Activated CD4-positive, alpha-beta T cell treated with anti-CD3 and anti-CD28 coated beads, Interleukin-10, Interleukin-2, amounts not matched to agents 100 ng/mL and 50 ng/mL, durations not matched to agents 16 hours and 8 hours (primary cell): ENCODE data around the gene RASA3.

Experiments
- DNase-seq: peaks from one replicate; pipeline ENCODE4 v3.0.0-alpha.2; 2020

RASA3 gene

DNA sequence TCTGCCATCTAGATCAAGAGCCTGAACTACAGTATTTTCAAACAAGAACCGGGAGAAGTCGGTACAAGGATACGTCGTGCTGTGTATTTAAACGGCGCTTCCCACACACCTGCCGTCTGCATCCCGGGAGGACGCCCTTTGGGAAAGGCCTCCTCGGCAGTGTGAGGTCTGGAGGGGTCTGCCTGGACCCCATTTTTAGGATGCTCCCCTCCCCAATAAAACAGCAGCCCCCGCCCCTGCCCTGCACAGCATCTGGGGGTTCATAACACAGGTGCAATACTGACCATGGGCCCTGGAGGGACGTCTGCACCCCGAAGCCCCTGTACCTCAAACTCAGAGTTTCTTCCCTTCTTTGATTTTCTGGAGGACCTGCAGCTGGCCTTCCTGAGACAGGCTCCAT is 154.4 kb downstream of the RASA3 start:
- no peak for DNase-seq

DNA sequence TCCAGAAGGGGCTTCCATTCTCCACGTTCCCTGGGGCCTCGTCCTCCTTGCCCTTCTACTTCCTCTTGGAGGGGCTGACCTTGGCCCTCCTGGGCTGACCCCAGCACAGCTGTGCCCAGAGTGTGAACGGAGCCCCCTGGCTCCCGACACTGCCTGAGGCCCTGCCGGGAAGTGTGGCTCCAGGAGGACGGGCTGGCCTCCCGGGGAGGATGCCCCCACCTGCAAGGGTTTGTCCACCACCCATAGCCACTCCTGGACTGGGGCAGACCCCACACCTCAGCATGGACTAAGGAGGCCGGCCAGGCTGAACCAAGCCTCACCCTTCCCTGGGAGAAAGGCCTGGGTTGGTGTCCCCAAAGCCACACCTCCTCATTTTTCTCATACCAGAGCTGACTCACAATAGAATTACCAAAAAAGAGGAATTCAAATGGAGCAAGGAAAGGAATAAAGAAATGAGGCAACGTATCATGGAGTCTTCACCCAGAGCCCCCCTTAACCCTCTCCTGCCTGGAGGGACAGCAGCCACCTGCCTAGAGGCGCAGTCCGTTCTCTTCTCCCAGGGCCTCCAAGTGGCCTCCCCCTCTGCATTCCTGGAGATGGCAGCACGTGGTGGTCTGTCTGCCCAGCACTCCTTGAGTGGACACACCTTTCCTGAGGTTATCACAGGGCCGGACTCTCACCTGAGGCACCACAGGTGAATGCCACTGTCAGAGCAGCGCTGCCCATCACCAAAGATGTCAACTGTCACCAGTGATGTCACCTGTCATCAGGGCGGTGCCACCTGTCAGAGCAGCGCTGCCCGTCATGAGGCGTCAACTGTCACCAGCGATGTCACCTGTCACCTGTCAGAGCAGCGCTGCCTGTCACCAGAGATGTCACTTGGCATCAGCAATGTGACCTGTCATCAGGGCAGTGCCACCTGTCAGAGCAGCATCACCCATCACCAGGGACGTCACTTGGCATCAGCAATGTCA is 155.4 kb downstream of the RASA3 start:
- DNase-seq: no peak

DNA sequence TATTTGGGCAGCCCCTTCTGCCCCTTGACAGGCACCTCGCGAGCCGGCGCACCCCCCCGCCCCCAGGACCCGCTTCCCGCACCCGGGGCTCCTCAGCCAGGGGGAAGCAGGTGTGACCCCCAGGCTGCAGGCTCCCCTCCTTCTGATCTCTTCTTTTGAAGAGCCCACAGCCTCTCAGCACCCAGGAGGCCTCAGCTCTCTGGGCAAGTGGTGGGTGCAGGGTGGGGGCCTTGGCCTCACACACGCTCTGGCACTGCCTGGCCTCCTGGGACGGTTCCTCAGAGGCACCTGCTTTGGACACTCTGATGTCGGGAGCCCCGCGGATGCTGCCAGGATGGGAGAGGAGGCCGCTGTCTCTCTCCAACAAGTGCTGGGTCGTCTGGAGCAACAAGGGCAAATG is 157.0 kb downstream of the RASA3 start:
- no peak for DNase-seq

DNA sequence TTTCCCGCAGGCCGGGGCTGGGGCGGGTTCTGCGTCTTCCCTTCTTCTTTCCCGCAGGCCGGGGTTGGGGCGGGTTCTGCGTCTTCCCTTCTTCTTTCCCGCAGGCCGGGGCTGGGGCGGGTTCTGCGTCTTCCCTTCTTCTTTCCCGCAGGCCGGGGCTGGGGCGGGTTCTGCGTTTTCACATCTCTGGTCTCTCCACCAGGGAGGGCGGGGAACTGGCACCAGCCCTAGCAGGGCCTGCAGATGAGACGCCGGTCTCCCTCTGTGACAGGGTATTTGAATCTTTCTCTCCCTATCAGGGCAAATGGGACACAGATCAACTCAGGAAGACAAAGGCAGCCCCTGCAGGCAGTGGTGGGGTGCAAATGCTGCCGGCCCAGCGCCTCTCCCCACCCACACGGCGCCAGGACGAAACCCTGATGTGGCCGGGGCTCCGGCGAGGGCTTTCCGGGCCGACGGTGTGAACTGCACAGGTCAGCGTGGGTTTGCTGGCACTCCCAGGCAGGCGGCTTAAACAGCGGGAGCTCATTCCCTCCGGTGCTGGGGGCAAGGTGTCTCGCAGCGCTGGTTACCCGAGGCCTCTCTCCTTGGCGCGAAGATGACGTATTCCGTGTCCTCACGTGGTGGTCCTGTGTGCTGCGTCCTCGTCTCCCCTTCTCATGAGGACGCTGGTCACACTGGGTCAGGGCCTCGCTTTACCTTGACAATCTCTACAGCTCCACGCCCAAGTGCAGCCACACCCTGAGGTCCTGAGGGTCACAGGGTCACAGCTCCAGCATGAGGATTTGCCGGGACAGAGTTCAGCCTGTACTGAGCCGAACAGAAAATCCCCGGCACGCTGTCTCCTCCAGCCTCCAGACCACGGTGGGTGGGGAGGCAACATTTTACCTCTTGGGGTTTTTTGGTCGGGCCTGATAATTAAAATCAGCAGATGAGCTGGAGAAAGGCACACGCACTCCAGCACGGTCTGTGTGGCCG is 157.8 kb downstream of the RASA3 start:
- DNase-seq: no peak

DNA sequence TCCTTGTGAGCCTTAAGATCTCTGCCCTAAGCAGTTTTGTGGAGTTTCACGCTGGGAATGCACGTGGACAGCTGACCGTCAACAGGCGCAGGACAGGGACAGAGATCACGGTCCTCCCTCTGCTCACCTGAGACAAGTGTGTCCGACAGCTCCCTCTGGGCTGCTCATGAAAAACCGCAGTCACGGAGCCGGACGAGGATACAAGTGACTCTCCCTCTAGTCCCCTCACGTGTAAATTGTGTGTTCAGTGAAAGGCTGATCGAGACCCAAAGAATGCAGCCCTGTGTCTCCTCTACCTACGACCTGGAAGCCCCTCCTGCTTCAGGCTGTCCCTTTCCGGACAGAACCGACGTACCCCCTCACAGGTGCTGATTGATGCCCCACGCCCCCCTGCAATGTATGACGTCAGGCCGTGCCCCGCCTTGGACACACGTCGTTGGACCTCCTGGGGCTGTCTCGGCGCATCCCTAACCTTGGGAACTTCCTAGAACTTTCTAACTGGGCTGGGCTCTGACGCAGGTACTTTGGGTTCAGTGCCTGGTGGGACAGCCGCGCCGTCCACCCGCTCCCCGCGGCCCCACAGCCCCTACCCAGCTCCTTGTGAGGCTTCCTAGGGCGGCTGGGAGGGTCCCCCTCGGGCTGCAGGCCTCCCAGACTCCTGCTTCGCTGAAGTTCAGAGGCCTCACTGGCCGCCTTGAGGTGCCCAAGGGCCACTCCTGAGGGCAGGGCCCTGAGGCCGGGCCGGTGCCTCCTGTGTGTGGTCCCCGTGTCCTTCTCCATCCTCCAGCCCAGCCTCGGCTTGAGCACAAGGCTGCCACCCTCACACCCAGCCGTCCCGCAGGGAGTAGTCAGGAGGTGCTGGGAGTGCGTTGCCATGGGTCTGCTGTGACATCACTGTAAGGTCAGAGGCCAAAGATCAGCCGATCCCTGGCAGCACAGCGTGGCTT is 158.9 kb downstream of the RASA3 start, which contains the start of gene C13orf46:
Gene C13orf46 (minus strand): TSS at position 859 of the 947 bp plus-strand sequence. CDS start 79 bp downstream, at position 780.
- no peak for DNase-seq

DNA sequence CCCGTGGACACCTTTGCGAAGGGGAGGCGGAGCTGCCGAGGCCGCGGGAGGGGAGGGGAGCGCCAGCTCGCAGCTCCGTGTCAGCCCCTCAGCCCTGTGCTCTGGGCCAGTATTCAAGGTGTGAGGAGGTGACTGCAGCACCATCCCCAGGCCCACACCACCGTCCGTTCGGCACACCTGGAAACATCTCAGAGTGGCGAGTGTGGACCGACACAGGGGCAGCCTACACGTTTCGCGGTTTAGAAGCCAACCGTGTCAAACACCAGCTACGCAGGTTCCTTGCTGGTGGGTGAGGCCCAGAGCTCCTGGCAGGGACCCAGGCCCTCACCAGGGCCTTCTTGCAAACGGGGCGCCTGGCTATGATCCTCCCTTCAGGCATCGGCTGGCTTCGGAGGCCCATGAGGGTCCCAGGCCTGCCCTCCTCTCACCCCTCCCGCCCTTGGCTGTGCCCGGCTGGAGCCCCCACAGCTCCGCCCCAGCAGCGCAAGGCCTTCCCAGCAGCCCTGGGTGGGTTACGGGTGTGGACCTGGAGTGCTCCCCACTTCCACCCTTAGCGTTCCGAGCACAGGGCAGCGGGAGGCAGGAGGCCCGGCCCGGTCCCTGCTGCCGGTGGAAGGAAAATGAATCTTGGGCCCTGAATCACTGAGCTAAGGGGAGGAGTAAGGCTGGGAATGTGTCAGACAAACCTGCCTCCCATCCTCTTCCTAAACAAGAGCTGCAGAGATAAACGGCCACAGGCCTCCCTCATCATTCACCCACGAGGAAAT is 159.8 kb downstream of the RASA3 start:
- DNase-seq: no peak

DNA sequence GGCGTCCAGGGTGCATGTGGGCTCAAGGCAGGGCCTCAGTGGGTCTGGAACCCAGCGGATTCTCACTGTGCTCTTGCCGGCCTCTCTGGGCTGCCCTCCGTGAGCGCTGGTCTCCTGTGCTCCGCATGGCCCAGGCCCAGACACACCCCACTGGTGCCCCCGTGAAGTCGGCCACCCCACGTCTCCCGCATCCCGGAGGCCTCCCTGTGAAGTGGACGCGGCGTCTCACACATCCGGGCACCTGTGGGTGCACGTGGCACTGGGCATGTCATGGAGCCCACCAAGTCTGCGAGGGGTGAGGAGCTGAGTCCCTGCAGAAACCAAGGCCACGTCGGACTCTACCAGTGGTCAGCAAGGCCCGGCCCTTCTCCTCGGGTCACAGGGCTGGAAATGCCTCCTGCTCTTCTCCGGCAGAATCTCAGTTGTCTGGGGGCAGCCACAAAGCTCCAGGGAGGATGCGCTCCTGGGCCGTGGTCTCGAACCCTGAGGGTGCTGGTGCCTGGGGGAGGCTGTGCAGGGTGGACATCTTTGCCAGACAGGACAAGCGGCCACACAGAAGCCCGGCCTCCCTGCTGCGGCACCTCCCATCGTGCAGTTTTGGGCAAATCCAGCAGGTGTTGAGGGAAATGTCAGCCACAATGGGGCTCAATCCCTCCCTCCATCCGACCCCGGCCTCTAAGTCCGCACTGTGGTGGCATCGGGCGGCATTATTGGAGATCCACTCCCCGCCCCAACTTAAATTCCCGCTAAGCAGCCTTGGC is 160.8 kb downstream of the RASA3 start:
- DNase-seq: no peak

DNA sequence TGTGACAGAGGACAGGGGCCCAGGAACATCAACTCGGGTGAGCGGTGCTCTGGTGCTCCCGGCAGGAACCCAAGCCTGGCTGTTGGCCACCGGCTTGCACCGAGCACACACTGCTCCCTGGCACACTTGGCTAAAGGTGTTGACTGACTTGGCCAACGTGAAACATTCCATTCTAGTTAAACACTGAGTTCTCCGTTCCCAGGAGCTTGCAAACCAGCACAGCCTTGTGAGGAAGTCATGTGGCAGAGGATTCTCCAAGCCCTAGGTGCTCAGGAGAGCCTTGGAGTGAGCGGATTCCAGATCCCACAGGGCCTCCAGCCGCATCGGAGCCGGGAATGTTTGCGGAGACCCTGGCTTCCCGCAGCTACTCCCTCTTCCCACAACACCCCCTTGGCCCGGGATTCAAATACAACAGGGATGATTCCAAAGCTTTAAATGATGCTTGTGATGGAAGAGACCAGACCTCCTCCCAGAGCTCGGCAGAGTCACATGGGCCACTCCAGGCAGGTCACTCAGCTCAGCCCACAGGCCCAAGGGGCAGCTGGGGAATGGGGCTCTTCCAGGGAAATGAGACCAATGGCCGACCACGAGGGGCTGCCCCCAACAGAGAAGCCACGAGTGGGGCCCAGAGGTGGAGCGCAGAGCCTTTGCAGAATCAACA is 161.5 kb downstream of the RASA3 start:
- no peak for DNase-seq

DNA sequence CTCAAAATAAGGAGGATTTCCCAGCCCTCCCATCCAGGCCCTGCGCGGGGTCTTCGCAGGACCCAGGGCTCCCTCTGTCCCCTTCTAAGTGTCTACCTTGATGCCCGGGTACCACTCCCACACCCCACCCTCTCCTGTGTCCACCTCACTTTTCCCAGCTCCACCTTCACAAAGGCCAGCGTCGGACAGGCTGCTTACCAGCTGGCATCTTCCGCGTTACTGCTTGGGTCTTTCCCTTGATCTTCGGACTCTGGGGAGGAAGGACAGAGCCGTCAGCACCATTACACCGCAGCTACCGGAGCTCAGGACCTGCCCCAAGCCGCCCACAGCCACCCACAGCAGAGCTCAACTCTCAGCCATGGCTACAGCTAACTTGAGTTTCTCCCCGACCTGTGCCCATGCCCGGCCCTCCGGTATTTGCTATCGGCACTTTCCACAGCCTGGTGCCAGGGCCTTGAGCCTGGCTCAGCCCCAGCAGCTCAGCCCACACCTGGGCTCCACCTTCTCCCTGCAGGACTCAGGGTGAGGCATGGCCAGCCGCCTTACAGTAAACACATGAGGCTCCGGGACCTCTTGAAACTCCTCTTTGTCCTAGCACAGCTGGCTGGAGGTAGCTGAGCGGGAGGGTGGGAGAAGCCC is 162.3 kb downstream of the RASA3 start:
- no peak for DNase-seq

DNA sequence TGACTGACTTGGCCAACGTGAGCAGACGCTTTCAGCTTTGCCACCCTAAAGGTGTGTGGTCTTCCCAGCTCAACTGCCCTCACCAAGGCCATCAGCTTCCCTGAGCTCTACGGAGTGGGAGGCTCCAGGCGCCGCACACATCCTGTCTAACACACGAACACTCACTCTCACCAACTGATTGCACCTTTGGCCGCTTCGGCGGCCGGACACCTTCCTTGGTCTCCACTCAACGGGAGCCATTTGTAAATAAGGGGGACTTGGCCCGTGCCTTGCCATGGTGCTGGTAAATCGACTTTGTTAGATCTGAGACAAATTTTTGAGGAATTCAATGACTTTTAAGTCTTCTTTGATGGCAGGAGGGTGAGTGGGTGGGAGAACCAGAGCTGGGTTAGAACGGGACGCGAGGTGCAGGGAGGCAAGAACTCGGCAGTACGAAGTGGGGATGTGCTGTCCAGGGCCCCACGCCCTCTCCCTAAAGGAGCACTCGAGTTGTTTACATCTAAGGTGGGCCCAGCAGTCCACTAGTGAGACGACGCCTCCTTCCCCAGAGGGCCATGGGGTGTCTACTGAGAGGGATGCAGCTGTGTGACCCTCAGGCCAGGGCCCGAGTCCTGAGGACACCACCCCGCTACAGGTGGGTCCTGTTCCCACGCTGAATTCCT is 163.0 kb downstream of the RASA3 start:
- no peak for DNase-seq

DNA sequence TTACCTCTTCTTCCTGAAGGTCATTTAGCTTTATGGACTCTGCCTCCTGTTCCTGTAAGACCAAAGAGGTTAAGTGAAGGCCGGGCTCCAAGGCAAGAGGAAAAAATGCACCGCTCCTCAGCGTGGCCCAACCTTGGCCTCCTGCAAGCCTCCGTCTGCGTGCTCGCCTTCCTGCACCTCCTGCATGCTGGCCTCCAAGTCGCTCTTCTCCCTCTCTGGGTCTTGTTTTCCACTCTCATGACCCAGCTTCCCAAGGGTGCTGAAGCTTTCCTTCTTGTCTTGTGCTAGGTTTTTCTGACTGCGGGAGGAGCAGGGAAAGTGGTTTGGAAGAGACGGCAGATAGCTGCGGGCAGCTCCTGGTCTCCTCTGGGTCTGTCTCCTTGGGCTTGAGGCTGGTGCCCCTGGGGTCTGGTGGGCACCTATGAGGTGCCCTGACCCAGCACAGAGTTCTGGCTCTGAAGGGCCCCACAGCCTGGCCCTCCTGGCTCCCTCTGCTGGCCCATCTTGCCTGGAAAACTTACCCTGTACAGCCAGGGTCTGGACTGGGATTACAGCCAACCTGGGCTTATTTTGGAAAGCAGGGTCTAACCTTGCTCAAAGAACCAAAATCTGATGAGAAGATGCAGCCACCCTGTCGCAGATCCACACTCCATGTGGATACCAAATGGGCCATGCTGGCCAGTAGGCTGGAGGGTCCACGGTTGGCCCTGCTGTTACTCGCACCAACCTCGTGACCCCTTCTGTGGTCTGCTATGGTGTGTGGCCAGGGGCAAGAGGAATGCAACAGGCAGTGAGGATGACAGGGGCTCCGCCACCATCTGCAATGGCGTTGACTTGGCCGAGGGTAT is 163.7 kb downstream of the RASA3 start:
- DNase-seq: no peak

DNA sequence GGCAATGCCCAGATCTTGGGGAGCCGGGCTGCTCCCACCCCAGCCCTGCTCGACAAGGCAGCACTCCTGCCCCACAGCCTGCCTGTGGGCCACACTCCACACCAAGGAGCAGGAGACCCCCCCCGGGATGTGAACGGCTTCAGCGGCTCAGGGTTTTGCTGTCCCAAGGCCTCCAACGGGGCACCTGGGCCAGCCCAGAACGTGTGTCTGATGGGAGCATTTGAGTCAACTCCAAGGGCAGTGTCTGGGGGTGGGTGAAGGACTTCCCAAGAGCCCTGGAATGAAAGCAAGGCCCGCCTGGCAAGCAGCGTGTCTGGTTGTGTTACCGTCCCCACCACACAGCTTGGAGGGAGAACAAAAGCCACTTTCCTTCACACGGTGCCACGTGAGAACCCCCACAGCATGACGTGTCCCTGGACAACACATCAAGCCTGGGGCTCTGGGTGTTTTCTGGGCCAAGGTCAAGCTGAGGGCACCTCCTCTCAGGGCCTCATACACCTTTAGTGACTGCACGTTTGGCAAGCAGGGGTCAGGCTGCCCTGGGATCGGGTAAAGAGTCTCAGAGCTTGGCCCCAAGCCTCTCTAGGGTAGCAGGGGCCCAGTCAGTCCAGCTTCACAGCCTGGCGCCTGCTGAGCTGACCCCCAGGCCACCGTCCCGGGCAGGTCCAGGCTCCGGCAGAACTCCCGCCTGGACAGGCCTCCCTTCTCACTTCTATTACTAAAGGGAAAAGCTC is 164.5 kb downstream of the RASA3 start:
- DNase-seq: no peak

DNA sequence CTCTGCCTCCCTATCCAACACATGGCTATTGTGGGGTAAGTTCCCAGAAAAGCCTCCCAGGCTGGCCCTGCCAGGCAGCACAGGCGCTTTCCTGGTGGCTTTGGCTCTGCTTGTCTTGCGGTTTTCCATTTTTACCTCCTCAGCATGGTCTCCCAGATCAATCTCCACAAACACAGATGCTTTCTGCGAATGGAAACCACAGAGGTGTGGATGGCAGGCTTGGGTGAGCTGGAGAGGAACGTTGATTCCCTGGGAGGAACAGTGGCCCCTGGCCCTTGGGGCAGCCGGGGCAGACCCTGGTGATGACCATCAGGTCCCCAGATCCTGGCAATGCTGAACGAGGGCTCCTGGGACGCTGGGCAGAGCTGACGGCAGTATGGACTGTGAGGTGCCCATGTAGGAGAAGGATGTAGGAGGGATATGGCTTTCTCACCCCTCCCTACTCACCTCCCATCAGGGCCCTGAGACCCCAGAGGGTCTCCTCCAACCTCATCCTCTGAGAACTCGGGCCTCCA is 165.2 kb downstream of the RASA3 start:
- no peak for DNase-seq

DNA sequence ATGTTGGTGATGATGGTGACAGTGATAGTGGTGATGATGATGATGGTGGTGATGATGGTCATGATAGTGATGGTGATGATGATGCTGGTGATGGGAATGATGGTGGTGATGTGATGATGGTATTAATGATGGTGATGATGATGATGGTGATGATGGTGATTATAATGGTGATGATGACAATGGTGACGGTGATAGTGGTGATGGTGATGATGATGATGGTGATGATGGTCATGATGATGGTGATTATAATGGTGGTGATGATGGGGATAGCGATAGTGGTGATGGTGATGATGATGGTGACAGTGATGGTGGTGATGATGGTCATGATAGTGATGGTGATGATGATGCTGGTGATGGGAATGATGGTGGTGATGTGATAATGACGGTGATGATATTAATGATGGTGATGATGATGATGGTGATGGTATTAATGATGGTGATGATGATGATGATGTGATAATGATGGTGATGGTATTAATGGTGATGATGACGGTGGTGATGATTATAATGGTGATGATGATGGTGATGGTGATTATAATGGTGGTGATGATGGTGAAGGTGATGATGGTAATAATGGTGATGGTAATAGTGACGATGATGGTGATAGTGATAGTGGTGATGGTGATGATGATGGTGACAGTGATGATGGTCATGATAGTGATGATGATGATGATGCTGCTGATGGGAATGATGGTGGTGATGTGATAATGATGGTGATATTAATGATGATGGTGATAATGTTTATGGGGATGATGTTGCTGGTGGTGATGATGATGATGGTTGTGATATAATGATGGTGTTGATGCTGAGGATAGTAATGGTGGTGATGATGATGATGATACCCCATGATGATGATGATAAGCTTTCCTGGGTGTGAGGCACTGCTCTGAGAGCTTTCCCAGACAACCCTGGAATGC is 166.2 kb downstream of the RASA3 start:
- DNase-seq: no peak

DNA sequence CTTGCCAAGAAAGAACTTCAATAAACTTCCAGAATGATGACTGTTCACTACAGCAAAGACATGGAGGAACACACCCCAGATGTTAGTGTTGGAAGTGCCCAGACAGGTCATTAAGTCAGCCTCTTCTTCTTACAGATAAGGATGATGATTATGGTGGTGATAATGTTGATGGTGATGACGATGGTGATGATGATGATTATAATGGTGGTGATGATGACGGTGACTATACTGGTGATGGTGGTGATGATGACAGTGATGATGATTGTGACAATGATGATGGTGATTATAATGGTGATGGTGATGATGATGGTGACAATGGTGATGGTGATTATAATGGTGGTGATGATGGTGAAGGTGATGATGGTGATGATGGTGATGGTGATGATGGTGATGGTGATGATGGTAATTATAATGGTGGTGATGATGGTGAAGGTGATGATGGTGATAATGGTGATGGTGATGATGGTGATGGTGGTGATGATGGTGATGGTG is 167.0 kb downstream of the RASA3 start:
- DNase-seq: no peak
